Measurements from ENCODE around the gene TAF11. TPM values are rescaled to one million over a fixed set of nuclear protein-coding genes. Genes with fewer than 3 reads are reported as not detected.

Gene TAF11
- polyA plus RNA-seq, 1 donor, result 41.7 TPM

GRCh38 chr6:34871853-34872252, 16.0 kb downstream of the TAF11 start:
- Histone ChIP-seq H3K36me3 (ENCODE audit: control insufficient read depth, insufficient read depth, low read length) (peaks cover 50% of the 10 kb centered on the region), H3K27ac (ENCODE audit: low read length) (no peak overlapping the region), H3K4me1 (ENCODE audit: control insufficient read depth, insufficient read depth, low read length) (peaks cover 15% of the 10 kb centered on the region), H3K27me3 (ENCODE audit: control insufficient read depth, insufficient read depth, low read length) (no peaks in the 10 kb centered on the region), H3K4me3 (ENCODE audit: low read length) (no peak overlapping the region), H3K9me3 (ENCODE audit: control insufficient read depth, low read depth, low read length) (no peaks in the 10 kb centered on the region)
- no CpG with 5 or more reads among the region's 4 CpGs for WGBS (ENCODE audit: insufficient coverage, low lambda C conversion rate)
- no peak for DNase-seq

GRCh38 chr6:34867484-34867883, 20.4 kb downstream of the TAF11 start:
- no CpG with 5 or more reads among the region's 3 CpGs for WGBS (ENCODE audit: insufficient coverage, low lambda C conversion rate)
- Histone ChIP-seq H3K9me3 (ENCODE audit: control insufficient read depth, low read depth, low read length) (no peaks in the 10 kb centered on the region), H3K27me3 (ENCODE audit: control insufficient read depth, insufficient read depth, low read length) (no peaks in the 10 kb centered on the region), H3K4me3 (ENCODE audit: low read length) (no peak overlapping the region), H3K4me1 (ENCODE audit: control insufficient read depth, insufficient read depth, low read length) (no peaks in the 10 kb centered on the region), H3K36me3 (ENCODE audit: control insufficient read depth, insufficient read depth, low read length) (peaks cover 35% of the 10 kb centered on the region), H3K27ac (ENCODE audit: low read length) (no peak overlapping the region)
- peak in 1 of 2 donors; percentile 29 for DNase-seq

GRCh38 chr6:34866509-34866908, 21.3 kb downstream of the TAF11 start:
- Histone ChIP-seq H3K9me3 (ENCODE audit: control insufficient read depth, low read depth, low read length) (no peaks in the 10 kb centered on the region), H3K27ac (ENCODE audit: low read length) (no peak overlapping the region), H3K27me3 (ENCODE audit: control insufficient read depth, insufficient read depth, low read length) (no peaks in the 10 kb centered on the region), H3K4me3 (ENCODE audit: low read length) (no peak overlapping the region), H3K36me3 (ENCODE audit: control insufficient read depth, insufficient read depth, low read length) (peaks cover 25% of the 10 kb centered on the region), H3K4me1 (ENCODE audit: control insufficient read depth, insufficient read depth, low read length) (no peaks in the 10 kb centered on the region)
- WGBS (ENCODE audit: insufficient coverage, low lambda C conversion rate), result 100% methylated on average over 2 of the region's 3 CpGs
- no peak for DNase-seq

- peaks cover 19% of the 10 kb centered on the region for H3K36me3 ChIP-seq (ENCODE audit: control insufficient read depth, insufficient read depth, low read length)
- no peak overlapping the region for H3K27ac ChIP-seq (ENCODE audit: low read length)
- H3K9me3 ChIP-seq (ENCODE audit: control insufficient read depth, low read depth, low read length), result no peaks in the 10 kb centered on the region
- no peaks in the 10 kb centered on the region for H3K4me1 ChIP-seq (ENCODE audit: control insufficient read depth, insufficient read depth, low read length)
- H3K4me3 ChIP-seq (ENCODE audit: low read length), result no peak overlapping the region
- WGBS (ENCODE audit: insufficient coverage, low lambda C conversion rate), result 100% methylated on average over 2 of the region's 3 CpGs
- H3K27me3 ChIP-seq (ENCODE audit: control insufficient read depth, insufficient read depth, low read length), result no peaks in the 10 kb centered on the region
- DNase-seq, result peak in 1 of 2 donors; percentile 29
These were observed 22.7 kb downstream of the TAF11 start for GRCh38 chr6:34865107-34865506.

GRCh38 chr6:34864007-34864406, 23.8 kb downstream of the TAF11 start:
- WGBS (ENCODE audit: insufficient coverage, low lambda C conversion rate), result no CpG with 5 or more reads among the region's 4 CpGs

GRCh38 chr6:34860776-34861175, 27.1 kb downstream of the TAF11 start:
- no peaks in the 10 kb centered on the region for H3K27me3 ChIP-seq (ENCODE audit: control insufficient read depth, insufficient read depth, low read length)
- no peaks in the 10 kb centered on the region for H3K9me3 ChIP-seq (ENCODE audit: control insufficient read depth, low read depth, low read length)
- no peak for DNase-seq
- H3K4me1 ChIP-seq (ENCODE audit: control insufficient read depth, insufficient read depth, low read length), result no peaks in the 10 kb centered on the region
- H3K36me3 ChIP-seq (ENCODE audit: control insufficient read depth, insufficient read depth, low read length), result peaks cover 52% of the 10 kb centered on the region
- H3K27ac ChIP-seq (ENCODE audit: low read length), result no peak overlapping the region
- no CpG with 5 or more reads among the region's 1 CpG for WGBS (ENCODE audit: insufficient coverage, low lambda C conversion rate)
- no peak overlapping the region for H3K4me3 ChIP-seq (ENCODE audit: low read length)

More at GRCh38 chr6:34864007-34864406, 23.8 kb downstream of the TAF11 start:
- H3K4me3 ChIP-seq (ENCODE audit: low read length), result no peak overlapping the region
- peaks cover 30% of the 10 kb centered on the region for H3K36me3 ChIP-seq (ENCODE audit: control insufficient read depth, insufficient read depth, low read length)
- no peak overlapping the region for H3K27ac ChIP-seq (ENCODE audit: low read length)
- no peaks in the 10 kb centered on the region for H3K27me3 ChIP-seq (ENCODE audit: control insufficient read depth, insufficient read depth, low read length)
- no peaks in the 10 kb centered on the region for H3K9me3 ChIP-seq (ENCODE audit: control insufficient read depth, low read depth, low read length)
- DNase-seq, result no peak
- H3K4me1 ChIP-seq (ENCODE audit: control insufficient read depth, insufficient read depth, low read length), result no peaks in the 10 kb centered on the region

GRCh38 chr6:34859951-34860350, 27.9 kb downstream of the TAF11 start:
- no peaks in the 10 kb centered on the region for H3K27me3 ChIP-seq (ENCODE audit: control insufficient read depth, insufficient read depth, low read length)
- no CpG with 5 or more reads among the region's 4 CpGs for WGBS (ENCODE audit: insufficient coverage, low lambda C conversion rate)
- H3K9me3 ChIP-seq (ENCODE audit: control insufficient read depth, low read depth, low read length), result no peaks in the 10 kb centered on the region
- no peak overlapping the region for H3K27ac ChIP-seq (ENCODE audit: low read length)
- no peak for DNase-seq
- peaks cover 61% of the 10 kb centered on the region for H3K36me3 ChIP-seq (ENCODE audit: control insufficient read depth, insufficient read depth, low read length)
- H3K4me1 ChIP-seq (ENCODE audit: control insufficient read depth, insufficient read depth, low read length), result no peaks in the 10 kb centered on the region
- no peak overlapping the region for H3K4me3 ChIP-seq (ENCODE audit: low read length)

- H3K4me3 ChIP-seq (ENCODE audit: low read length), result no peak overlapping the region
- H3K36me3 ChIP-seq (ENCODE audit: control insufficient read depth, insufficient read depth, low read length), result peaks cover 57% of the 10 kb centered on the region
- H3K9me3 ChIP-seq (ENCODE audit: control insufficient read depth, low read depth, low read length), result no peaks in the 10 kb centered on the region
- H3K4me1 ChIP-seq (ENCODE audit: control insufficient read depth, insufficient read depth, low read length), result no peaks in the 10 kb centered on the region
- no peaks in the 10 kb centered on the region for H3K27me3 ChIP-seq (ENCODE audit: control insufficient read depth, insufficient read depth, low read length)
- no peak for DNase-seq
- no peak overlapping the region for H3K27ac ChIP-seq (ENCODE audit: low read length)
- no CpG with 5 or more reads among the region's 7 CpGs for WGBS (ENCODE audit: insufficient coverage, low lambda C conversion rate)
These were observed 29.2 kb downstream of the TAF11 start for GRCh38 chr6:34858681-34859080.

GRCh38 chr6:34855463-34855862, 32.4 kb downstream of the TAF11 start:
- no peaks in the 10 kb centered on the region for H3K27me3 ChIP-seq (ENCODE audit: control insufficient read depth, insufficient read depth, low read length)
- no peaks in the 10 kb centered on the region for H3K4me1 ChIP-seq (ENCODE audit: control insufficient read depth, insufficient read depth, low read length)
- H3K4me3 ChIP-seq (ENCODE audit: low read length), result no peak overlapping the region
- H3K27ac ChIP-seq (ENCODE audit: low read length), result no peak overlapping the region
- DNase-seq, result no peak
- no peaks in the 10 kb centered on the region for H3K9me3 ChIP-seq (ENCODE audit: control insufficient read depth, low read depth, low read length)
- WGBS (ENCODE audit: insufficient coverage, low lambda C conversion rate), result no CpG with 5 or more reads among the region's 7 CpGs
- H3K36me3 ChIP-seq (ENCODE audit: control insufficient read depth, insufficient read depth, low read length), result peaks cover 77% of the 10 kb centered on the region

- 80% methylated on average over 1 of the region's 4 CpGs for WGBS (ENCODE audit: insufficient coverage, low lambda C conversion rate)
- no peaks in the 10 kb centered on the region for H3K9me3 ChIP-seq (ENCODE audit: control insufficient read depth, low read depth, low read length)
- DNase-seq, result no peak
- no peaks in the 10 kb centered on the region for H3K4me1 ChIP-seq (ENCODE audit: control insufficient read depth, insufficient read depth, low read length)
- H3K36me3 ChIP-seq (ENCODE audit: control insufficient read depth, insufficient read depth, low read length), result peaks cover 48% of the 10 kb centered on the region
- no peaks in the 10 kb centered on the region for H3K27me3 ChIP-seq (ENCODE audit: control insufficient read depth, insufficient read depth, low read length)
- no peak overlapping the region for H3K4me3 ChIP-seq (ENCODE audit: low read length)
- H3K27ac ChIP-seq (ENCODE audit: low read length), result no peak overlapping the region
These were observed 35.3 kb downstream of the TAF11 start for GRCh38 chr6:34852406-34853085.

- Histone ChIP-seq H3K36me3 (ENCODE audit: control insufficient read depth, insufficient read depth, low read length) (peaks cover 38% of the 10 kb centered on the region), H3K4me3 (ENCODE audit: low read length) (no peak overlapping the region), H3K9me3 (ENCODE audit: control insufficient read depth, low read depth, low read length) (no peaks in the 10 kb centered on the region), H3K27ac (ENCODE audit: low read length) (no peak overlapping the region), H3K27me3 (ENCODE audit: control insufficient read depth, insufficient read depth, low read length) (no peaks in the 10 kb centered on the region), H3K4me1 (ENCODE audit: control insufficient read depth, insufficient read depth, low read length) (no peaks in the 10 kb centered on the region)
- no peak for DNase-seq
- no CpG with 5 or more reads among the region's 1 CpG for WGBS (ENCODE audit: insufficient coverage, low lambda C conversion rate)
These were observed 36.5 kb downstream of the TAF11 start for GRCh38 chr6:34851361-34851760.
